Left lung (tissue), 10 donors: ENCODE results near the gene LY6G6D. TPM values are rescaled to one million over a fixed set of nuclear protein-coding genes. Genes with fewer than 3 reads are reported as not detected.

Experiments
- ATAC-seq: fragments of 200-7000 bp; cut with Tn5 transposase; one replicate; pipeline ENCODE4 v1.9.1; 2020; ENCODE audit warnings: moderate library complexity
- DNase-seq, 4 donors: peaks; one replicate each; pipeline ENCODE4 v3.0.0-alpha.2; 2013 to 2020
- H3K27ac ChIP-seq, 2 donors: fragments of 200-600 bp; sonication (generic) in 1 of 2; one replicate each; pipeline versions ENCODE4 v1.5.0 to v1.8.0; 2020 to 2021
- H3K27me3 ChIP-seq, 2 donors: fragments of 200-600 bp; sonication (generic) in 1 of 2; one replicate each; pipeline versions ENCODE4 v1.5.0 to v1.8.0; 2020 to 2021
- H3K36me3 ChIP-seq, 2 donors: fragments of 200-600 bp; sonication (generic) in 1 of 2; one replicate each; pipeline versions ENCODE4 v1.5.0 to v1.8.0; 2020 to 2021
- H3K4me1 ChIP-seq, 2 donors: fragments of 200-600 bp; one replicate each; pipeline ENCODE4 v1.8.0; 2021
- H3K4me3 ChIP-seq, 2 donors: fragments of 200-600 bp; sonication (generic) in 1 of 2; one replicate each; pipeline versions ENCODE4 v1.5.0 to v1.8.0; 2020 to 2021; ENCODE audit warnings: mild to moderate bottlenecking in 1 of 2
- H3K9me3 ChIP-seq, 2 donors: fragments of 200-600 bp; sonication (generic) in 1 of 2; one replicate each; pipeline versions ENCODE4 v1.5.0 to v1.8.0; 2020 to 2021
- intact Hi-C, 2 donors: fragments of 100-400 bp; cut with DNase I; formaldehyde crosslinking; loops; one replicate each; pipeline versions ENCODE4 v1.11.2 to v1.14.2; 2022
- polyA plus RNA-seq, 6 donors: library from polyadenylated mRNA; unstranded; fragments of 120-200 nt; gene quantifications; one replicate each; pipeline ENCODE4 v1.2.1, GENCODE V29; 2013; ENCODE audit not compliant: insufficient read length in 6 of 6
- total RNA-seq, 2 donors: library from RNA; stranded (reverse); fragmentation: NEBNext Ultra II Directional; extraction: Animal tissue kit (Norgen Biotek cat#: 25700); gene quantifications; one replicate each; pipeline ENCODE4 v1.2.1, GENCODE V29; 2021
- TF ChIP-seq, protein P1 (sequence below), 2 donors: fragments of 200-600 bp; sonication (generic) in 1 of 2; IDR thresholded peaks; one replicate each; pipeline versions ENCODE4 v1.5.0 to v1.8.0; 2021; ENCODE audit warnings: antibody characterized with exemption in 2 of 2
- donor health status: DM: no; HTN: yes; CAD: no.
- donor health status: DM: no; HTN: no; CAD: no.

LY6G6D gene
- total and polyA plus RNA-seq, 8 donors, result 0.57 TPM; not detected in 7

DNA sequence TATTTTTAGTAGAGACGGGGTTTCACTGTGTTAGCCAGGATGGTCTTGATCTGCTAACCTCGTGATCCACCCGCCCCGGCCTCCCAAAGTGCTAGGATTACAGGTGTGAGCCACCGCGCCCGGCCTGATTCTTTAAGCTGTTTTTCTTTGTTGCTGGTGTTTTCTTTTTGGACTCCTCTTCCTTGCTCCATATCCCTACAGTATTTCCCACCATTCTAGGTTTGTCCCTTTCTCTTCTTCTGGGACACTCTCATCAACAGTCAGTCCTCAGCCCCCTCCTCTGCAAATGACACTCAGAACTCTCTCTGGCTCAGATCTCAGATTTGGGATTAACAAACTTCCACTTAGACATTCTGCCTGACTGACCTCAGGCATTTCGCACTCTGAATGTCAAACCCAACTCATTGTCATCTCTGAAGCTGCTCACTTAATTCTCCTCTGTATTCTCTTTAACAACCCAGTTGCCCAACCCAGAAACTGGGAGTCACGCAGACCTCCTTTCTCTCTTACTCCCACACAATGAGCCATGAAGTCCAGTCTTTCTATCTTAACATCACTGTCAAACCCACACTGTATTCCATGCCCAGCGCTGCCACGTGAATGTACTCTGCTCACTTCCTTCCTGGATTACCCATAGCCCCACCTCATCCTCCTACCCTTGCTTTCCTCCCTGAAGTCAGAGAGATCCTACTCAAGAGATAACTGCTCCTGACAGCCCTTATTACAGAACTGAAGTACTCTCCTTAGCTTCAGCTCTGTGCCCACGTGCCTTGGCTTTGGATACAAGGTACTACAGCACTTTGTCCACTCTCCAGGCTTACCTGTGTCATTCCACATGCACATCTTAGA lies 10.6 kb downstream of the LY6G6D start:
- no peaks in the 10 kb centered on the region for H3K9me3 ChIP-seq
- H3K27ac ChIP-seq, result peak overlapping the region in 1 of 2 donors; percentile 97
- H3K27me3 ChIP-seq, result no peaks in the 10 kb centered on the region
- DNase-seq (peak in 1 of 4 donors; percentile 48), ATAC-seq (no peak)
- no peak overlapping the region for H3K4me3 ChIP-seq
- intact Hi-C loops, result no loop called here
- H3K36me3 ChIP-seq, result peaks cover 0 to 35% of the 10 kb centered on the region in 2 donors
- TF ChIP-seq, protein P1, sequence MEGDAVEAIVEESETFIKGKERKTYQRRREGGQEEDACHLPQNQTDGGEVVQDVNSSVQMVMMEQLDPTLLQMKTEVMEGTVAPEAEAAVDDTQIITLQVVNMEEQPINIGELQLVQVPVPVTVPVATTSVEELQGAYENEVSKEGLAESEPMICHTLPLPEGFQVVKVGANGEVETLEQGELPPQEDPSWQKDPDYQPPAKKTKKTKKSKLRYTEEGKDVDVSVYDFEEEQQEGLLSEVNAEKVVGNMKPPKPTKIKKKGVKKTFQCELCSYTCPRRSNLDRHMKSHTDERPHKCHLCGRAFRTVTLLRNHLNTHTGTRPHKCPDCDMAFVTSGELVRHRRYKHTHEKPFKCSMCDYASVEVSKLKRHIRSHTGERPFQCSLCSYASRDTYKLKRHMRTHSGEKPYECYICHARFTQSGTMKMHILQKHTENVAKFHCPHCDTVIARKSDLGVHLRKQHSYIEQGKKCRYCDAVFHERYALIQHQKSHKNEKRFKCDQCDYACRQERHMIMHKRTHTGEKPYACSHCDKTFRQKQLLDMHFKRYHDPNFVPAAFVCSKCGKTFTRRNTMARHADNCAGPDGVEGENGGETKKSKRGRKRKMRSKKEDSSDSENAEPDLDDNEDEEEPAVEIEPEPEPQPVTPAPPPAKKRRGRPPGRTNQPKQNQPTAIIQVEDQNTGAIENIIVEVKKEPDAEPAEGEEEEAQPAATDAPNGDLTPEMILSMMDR (IDR thresholded peaks at IDR 0.05), result no peak
- peaks cover 24 to 47% of the 10 kb centered on the region in 2 donors for H3K4me1 ChIP-seq

GRCh38 chr6:31727034-31727716 lies 12.0 kb downstream of the LY6G6D start:
- ATAC-seq (peak; percentile 4), DNase-seq (peak in 2 of 4 donors; percentile 66 to 83)
- Histone ChIP-seq H3K27ac (peak overlapping the region; percentile 77 to 97), H3K9me3 (no peaks in the 10 kb centered on the region), H3K27me3 (no peaks in the 10 kb centered on the region), H3K4me1 (peaks cover 25 to 61% of the 10 kb centered on the region in 2 donors), H3K36me3 (peaks cover 0 to 49% of the 10 kb centered on the region in 2 donors), H3K4me3 (peak overlapping the region in 1 of 2 donors; percentile 79)
- TF ChIP-seq, protein P1 (IDR thresholded peaks at IDR 0.05), result no peak
- intact Hi-C loops, result no loop called here

DNA sequence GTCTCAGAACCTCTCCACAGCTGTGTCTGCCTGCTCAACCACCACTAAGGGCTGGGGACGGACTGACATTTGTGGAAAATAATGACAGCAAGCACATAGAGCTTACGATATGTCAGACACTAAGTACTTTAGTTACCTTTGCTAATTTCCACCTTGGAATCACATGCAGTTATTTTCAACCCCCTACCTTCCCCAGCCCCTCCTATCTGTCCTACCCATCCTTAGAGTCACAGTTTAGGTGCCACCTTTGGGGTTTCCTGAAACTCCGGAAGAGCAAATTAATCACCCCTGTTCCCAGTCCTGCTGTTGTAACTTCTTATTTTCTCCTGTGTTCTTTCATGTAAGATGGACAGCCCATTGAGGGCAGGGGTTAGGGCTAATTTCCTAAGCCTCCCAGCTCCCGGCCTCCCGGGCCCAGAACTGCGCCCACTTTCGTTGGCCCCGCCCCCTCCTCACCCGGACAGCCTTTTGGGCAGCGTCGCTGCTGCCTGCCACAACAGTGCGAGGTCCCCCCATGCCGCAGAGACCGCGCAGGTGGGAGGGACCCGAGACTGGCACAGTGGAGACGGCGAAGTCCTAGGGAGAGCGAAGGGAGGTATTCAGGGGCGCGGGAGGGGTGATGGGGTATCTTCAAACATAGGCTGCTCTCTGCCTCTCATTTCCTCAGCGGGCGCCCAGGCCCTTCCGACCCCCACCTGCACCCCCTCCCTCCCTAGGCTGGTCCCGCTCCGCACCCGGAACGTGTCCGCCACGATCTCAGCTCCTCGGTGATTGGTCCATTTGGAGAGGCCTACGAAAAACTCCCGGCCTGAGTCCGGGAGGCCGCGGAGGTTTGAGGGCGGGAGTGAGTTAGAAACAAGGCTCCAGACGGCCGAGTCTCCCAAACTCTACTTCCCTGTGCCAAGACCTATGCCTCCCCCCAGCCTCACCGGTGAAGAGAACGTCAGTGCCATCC lies 12.8 kb downstream of the LY6G6D start:
- TF ChIP-seq, protein P1 (IDR thresholded peaks at IDR 0.05), result no peak
- peak overlapping the region; percentile 77 to 97 for H3K27ac ChIP-seq
- peaks cover 25 to 69% of the 10 kb centered on the region in 2 donors for H3K4me1 ChIP-seq
- peaks cover 0 to 58% of the 10 kb centered on the region in 2 donors for H3K36me3 ChIP-seq
- no peaks in the 10 kb centered on the region for H3K27me3 ChIP-seq
- intact Hi-C loops, result no loop called here
- no peaks in the 10 kb centered on the region for H3K9me3 ChIP-seq
- peak overlapping the region; percentile 48 to 79 for H3K4me3 ChIP-seq
- DNase-seq (peak in 1 of 4 donors; percentile 85), ATAC-seq (no peak)

DNA sequence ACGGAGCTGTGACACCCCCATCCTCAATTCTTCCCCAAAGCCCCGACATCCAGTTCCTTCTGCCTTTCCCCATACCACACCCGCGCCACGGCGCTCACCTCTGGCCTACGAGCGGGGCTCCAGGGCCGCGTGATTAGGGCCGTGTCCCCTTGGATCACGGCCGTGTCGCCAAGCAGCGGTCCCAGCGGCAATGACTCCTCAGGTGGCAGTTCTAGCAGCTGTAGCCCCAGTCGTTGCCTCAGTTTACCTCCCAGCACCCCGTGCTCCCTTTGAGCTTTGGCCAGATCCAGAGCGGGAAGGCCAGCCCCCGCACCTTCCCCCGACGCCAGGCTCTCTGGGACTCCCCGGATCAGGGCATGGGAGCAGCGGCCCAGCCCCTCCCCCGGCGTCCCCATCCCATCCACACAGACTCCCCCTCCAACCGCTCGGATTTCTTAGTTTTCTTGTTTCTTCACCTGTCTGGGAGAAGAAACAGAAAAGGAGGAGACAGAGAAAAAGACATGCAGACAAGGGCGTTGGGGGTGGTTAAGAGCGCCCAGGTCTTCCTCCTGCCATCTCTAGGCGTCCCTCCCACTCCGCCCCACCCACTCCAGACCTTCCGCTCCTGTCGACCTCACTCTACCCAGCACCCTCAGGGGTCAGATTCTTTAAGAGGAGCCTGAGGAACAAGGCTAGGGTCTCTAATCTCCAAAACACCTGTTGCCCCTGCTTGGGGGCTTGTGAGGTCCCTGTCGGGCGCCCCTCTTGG lies 13.8 kb downstream of the LY6G6D start, which contains the start of gene DDAH2:
DDAH2 (minus strand) TSS at position 533 of the 748 bp plus-strand sequence; CDS start at position 395, 138 bp downstream.
- Histone ChIP-seq H3K4me3 (peak within 1 kb of the TSS; percentile 48 to 79), H3K4me1 (peaks cover 25 to 79% of the 10 kb centered on the region in 2 donors), H3K9me3 (no peaks in the 10 kb centered on the region), H3K27ac (peak within 1 kb of the TSS; percentile 92 to 97), H3K27me3 (no peaks in the 10 kb centered on the region), H3K36me3 (peaks cover 4 to 67% of the 10 kb centered on the region in 2 donors)
- peak in 1 of 4 donors; percentile 81 for DNase-seq
- intact Hi-C loops, result no loop called here
- peak; percentile 42 for ATAC-seq
- TF ChIP-seq, protein P1 (IDR thresholded peaks at IDR 0.05), result peak; percentile 48 to 60
